K562 (cell line): ENCODE data around the gene HOOK1. TPM values are rescaled to one million over a fixed set of nuclear protein-coding genes. Genes with fewer than 3 reads are reported as not detected.

Experiments
- HDAC1 ChIP-seq, 2 experiments: fragments of 450-650 bp; IDR thresholded peaks; 2 replicates each; pipeline ENCODE4 v1.6.1; 2016 to 2017; ENCODE audit warnings: inconsistent platforms in 1 of 2, mild to moderate bottlenecking in 1 of 2, moderate library complexity in 1 of 2
- RBM14 ChIP-seq: fragments of 200-400 bp; formaldehyde crosslinking; IDR thresholded peaks from 2 replicates; pipeline ENCODE4 v1.6.1; 2018; ENCODE audit warnings: low read depth, mild to moderate bottlenecking, low read length, moderate library complexity, borderline replicate concordance; ENCODE audit not compliant: insufficient read depth
- TCF7L2 ChIP-seq: fragments of 150-350 bp; IDR thresholded peaks from 2 replicates; pipeline ENCODE4 v1.6.1; 2016; ENCODE audit warnings: low read depth, mild to moderate bottlenecking, low read length, moderate library complexity
- TSC22D4 ChIP-seq: fragments of 450-650 bp; IDR thresholded peaks from 2 replicates; pipeline ENCODE4 v1.6.1; 2016; ENCODE audit warnings: missing genetic modification characterization, missing biosample characterization, control low read depth
- ZNF592 ChIP-seq: fragments of 450-650 bp; IDR thresholded peaks from 2 replicates; pipeline ENCODE4 v1.6.1; 2017; ENCODE audit warnings: antibody characterized with exemption, mild to moderate bottlenecking
- ZNF830 ChIP-seq: fragments of 250-450 bp; sonication (Bioruptor Pico); IDR thresholded peaks from 2 replicates; pipeline ENCODE4 v1.5.0; 2021; ENCODE audit warnings: mild to moderate bottlenecking
- polyA plus RNA-seq, 8 experiments: library from polyadenylated mRNA; depleted of rRNA in 4 of 8; stranded (reverse) in 5 of 8; unstranded in 3 of 8; fragments of >200 nt; fragmentation: Nextera tagmentation in 2 of 8; fragmentation: Illumina TruSeq in 1 of 8; extraction: Ambion mirVana in 2 of 8; extraction: Trizol in 1 of 8; gene quantifications; 2 replicates each; pipeline versions ENCODE4 v1.2.1 to v1.2.3, GENCODE V29; 2011 to 2014; ENCODE audit warnings: inconsistent platforms in 1 of 8, missing spikeins in 1 of 8
- total RNA-seq, 7 experiments: library from RNA; depleted of rRNA in 6 of 7; stranded (reverse); fragments of >200 nt in 6 of 7; fragmentation: Illumina TruSeq in 2 of 7; extraction: Trizol in 2 of 7; gene quantifications; 2 replicates each; pipeline versions ENCODE4 v1.2.1 to v1.2.3, GENCODE V29; 2011 to 2021; ENCODE audit warnings: low replicate concordance in 1 of 7
- TF ChIP-seq, protein P1 (sequence below): sonication (generic); formaldehyde crosslinking; IDR thresholded peaks from 2 replicates; pipeline ENCODE4 v1.9.0; 2022; ENCODE audit warnings: mild to moderate bottlenecking, missing genetic modification reagents
- TF ChIP-seq, protein P2 (sequence below): fragments of 250-450 bp; sonication (Bioruptor Pico); IDR thresholded peaks from 2 replicates; pipeline ENCODE4 v1.5.0; 2021

The HOOK1 gene
- total and polyA plus RNA-seq, 9 of the 15 experiments (the other 6 are each of a cell fraction or from before 2014, with no cell fraction given), result 0.11 to 0.18 TPM; not detected in 7

DNA sequence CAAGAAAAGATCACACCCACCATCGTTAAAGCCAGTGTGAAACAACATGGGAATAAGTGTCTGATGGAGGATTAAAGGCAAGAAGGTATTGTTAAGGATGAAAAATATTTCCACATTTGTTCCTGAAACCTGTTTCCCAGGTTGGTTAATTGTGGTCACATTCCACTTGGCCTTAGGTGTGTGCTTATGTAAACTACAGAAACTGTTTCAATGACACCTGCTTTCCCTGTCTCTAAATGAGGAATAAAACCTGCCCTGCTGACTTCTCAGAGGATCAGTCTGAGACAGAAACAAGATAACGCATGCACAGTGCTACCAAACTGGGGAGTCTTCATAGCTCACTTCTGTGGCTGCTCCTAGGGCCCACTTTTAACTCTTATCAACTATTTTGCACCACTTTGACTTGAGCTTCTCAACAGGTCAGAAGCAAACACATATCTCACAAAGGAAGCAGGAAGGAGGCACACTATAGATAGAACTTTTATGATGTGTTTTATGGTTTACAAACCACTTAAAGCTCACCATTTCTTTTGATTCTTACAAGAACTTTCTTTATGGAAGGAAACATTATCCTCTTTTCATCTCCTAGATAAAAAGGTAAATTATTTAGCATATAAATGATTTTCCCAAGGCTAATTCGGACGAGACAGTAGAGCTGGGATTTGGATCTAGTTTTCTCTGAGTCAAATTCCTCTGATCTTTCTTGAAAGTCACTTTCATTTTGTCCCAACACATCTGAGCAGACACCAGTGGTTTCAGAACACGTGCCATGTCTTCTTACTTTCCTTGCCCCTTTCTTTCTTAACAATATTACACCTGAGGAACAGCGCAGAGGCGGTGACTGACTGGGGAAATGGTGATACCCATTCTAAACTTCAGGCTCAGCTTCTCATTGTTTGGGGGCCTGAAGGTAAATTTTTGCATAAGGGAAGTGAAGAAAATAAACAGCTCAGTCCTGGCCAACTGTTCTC, 78.4 kb downstream of the HOOK1 start (continued):
- TF ChIP-seq ZNF592 (no peak), RBM14 (no peak), HDAC1 (IDR thresholded peaks at IDR 0.05) (no peak), TSC22D4 (no peak), ZNF830 (CRISPR knock-in tag) (no peak), TCF7L2 (no peak)
- TF ChIP-seq, protein P1, sequence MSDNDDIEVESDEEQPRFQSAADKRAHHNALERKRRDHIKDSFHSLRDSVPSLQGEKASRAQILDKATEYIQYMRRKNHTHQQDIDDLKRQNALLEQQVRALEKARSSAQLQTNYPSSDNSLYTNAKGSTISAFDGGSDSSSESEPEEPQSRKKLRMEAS, result no peak
- TF ChIP-seq, protein P2, sequence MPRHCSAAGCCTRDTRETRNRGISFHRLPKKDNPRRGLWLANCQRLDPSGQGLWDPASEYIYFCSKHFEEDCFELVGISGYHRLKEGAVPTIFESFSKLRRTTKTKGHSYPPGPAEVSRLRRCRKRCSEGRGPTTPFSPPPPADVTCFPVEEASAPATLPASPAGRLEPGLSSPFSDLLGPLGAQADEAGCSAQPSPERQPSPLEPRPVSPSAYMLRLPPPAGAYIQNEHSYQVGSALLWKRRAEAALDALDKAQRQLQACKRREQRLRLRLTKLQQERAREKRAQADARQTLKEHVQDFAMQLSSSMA (CRISPR knock-in tag), result no peak
- TF ChIP-seq, all 486 proteins: peak for 0
